Activated T-cell treated with anti-CD3 and anti-CD28 coated beads for 48 hours (primary cell): Measurements from ENCODE around the gene CD164.
"Not testable (repeated sequence)": the region's sequence is repeated elsewhere in the genome, so short reads cannot be mapped to it uniquely, and the experiment has no call there.

Experiments used
- DNase-seq: peaks from one replicate; pipeline ENCODE4 v3.0.0-alpha.2; 2020; ENCODE audit warnings: low read depth

Gene CD164

DNA sequence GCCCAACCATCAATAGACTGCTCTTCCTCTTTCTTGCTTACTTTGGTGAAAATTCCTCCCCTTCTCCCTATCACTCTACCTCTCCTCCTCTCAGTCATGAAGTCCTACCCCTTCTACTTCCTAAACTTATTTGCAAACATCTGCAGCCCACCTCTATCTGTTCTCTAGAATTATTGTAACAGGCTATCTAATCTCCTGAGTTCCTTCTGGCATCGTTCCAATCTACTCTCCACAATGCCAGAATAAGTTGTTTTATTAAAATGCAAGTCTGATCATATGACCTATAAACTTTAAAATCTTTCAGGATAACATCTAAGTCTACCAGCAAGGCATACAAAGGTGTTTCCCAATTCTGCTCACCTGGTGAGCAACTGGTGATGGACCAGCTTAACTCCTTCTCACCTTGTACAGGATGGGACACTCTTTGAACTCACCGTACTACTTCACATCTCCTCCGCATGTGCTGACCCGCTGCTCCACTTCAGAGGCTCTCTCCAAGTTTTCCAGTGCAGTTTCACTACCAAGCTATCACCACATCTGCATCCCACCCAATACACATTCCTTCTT is 7.9 kb downstream of the CD164 start:
- DNase-seq, result no peak

GRCh38 chr6:109373762-109374161 is 8.5 kb downstream of the CD164 start:
- peak; percentile 45 for DNase-seq

DNA sequence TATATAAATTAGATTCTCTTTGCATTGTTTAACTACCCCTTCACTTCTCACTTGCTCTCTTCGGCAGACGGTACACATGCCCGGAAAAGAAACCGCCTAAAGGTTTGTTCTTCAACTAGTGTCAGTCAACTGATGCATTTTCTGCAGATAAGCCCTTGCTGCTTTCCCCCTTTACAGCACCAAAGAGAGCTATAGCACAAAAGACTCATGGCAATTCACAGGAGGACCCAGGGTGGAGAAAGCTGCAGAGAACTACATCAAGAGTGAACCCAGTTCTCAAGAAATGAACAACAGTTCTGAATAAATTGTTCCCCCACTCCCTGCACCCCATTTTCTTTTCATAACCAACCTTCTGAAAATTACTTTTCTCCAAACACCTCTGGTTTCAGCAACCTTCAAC is 8.9 kb downstream of the CD164 start:
- no peak for DNase-seq

GRCh38 chr6:109372130-109372529 is 10.1 kb downstream of the CD164 start:
- DNase-seq, result no peak

- DNase-seq, result no peak
Measured at GRCh38 chr6:109370792-109371191, 11.5 kb downstream of the CD164 start.

DNA sequence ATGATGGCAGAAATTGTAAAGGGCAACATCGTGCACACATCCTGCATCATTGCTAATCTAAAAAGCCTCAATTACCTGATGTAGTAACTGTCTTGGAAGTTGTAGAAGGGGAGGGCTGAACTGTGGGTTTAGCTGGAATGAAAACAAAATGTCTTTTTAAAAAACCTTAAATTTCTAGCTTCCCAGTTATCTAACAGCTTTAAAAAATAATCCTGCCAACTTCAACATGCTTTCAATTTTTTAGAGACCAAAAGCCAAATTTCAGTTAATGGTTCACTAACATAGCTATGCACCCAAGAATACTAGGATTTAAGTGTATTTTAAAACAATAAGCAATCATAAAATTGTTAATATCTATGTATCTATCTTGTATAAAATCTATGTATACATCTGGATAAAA is 11.9 kb downstream of the CD164 start:
- no peak for DNase-seq

- no peak for DNase-seq
Measured at GRCh38 chr6:109369728-109370127, 12.5 kb downstream of the CD164 start.

DNA sequence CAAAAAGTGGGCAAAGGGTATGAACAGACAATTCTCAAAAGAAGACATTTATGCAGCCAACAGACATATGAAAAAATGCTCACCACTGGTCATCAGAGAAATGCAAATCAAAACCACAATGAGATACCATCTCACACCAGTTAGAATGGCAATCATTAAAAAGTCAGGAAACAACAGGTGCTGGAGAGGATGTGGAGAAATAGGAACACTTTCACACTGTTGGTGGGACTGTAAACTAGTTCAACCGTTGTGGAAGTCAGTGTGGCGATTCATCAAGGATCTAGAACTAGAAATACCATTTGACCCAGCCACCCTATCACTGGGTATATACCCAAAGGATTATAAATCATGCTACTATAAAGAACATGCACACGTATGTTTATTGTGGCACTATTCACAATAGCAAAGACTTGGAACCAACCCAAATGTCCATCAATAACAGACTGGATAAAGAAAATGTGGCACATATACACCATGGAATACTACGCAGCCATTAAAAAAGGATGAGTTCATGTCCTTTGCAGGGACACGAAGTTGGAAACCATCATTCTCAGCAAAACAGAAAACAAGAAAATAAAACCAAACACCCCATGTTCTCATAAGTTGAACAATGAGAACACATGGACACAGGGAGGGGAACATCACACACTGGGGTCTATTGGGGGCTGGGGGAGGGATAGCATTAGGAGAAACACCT is 17.7 kb downstream of the CD164 start:
- not testable (repeated sequence) for DNase-seq

DNA sequence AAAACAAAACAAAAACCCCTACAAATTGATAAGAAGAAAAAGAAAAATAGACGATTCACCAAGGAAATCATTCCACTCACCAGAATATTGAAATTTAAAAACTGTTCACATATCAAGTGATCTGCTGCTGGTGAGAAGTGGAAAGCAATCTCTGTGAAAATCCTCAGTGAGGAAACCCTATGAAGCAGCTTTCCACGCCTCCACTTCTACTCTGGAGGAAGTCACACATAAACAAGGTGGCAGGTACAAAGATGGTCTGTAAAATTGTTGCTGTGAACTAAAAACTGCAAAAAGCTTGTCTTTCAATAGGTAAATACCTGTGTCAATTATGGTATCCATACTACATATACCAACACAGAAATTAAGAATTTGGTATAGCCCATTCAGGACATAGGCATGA is 18.5 kb downstream of the CD164 start:
- no peak for DNase-seq

- no peak for DNase-seq
Measured at GRCh38 chr6:109362102-109362884, 20.0 kb downstream of the CD164 start.

- no peak for DNase-seq
Measured at GRCh38 chr6:109360791-109361190, 21.5 kb downstream of the CD164 start.

- no peak for DNase-seq
Measured at GRCh38 chr6:109360281-109360680, 22.0 kb downstream of the CD164 start.

- no peak for DNase-seq
Measured at GRCh38 chr6:109359248-109359647, 23.0 kb downstream of the CD164 start.

DNA sequence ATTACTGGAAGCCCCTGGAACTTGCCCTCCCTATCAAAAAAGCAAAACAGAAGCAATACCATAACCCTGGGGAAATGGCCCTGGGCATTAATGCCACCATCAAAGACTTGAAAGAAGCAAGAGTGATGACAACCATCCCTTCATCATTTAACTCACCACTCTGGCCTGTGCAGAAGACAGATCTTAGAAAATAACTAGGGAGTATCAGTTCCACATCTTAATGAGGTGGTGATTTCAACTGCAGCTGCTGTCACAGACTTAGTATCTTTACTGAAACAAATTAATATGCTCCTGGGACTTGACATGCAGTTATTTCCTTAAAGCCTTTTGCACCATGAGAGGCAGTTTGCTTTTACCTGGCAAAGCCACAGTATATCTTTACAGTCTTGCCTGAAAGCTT is 24.1 kb downstream of the CD164 start:
- DNase-seq, result no peak

- no peak for DNase-seq
Measured at GRCh38 chr6:109356237-109356636, 26.0 kb downstream of the CD164 start.

- DNase-seq, result no peak
Measured at GRCh38 chr6:109351231-109352130, 30.8 kb downstream of the CD164 start.

DNA sequence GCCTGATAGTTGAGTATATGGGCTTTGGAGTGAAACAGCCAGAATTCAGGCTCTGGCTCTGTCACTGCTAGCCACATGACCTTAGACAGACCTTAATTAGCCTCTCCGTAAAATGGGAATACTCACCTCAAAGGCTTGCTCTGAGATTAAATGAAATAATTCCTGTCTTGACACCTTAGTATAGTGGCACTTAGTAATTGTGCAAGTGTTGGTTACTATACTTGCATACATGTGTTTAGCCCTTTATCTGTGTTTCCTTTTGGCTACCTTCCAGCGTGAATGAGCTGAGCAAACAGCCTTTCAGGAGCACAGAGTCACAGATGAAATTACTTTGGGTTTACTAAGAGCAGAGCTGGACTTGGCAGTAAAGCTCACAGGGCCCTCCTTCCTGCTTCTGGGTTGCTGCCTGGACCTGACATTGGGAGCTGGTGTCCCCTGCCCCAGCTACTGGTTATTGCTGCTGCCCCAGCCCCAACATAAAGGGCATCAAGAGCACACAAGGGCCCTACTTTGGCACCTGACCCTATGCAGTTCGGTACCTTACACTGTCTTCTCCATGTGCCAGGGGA is 32.8 kb downstream of the CD164 start:
- no peak for DNase-seq

DNA sequence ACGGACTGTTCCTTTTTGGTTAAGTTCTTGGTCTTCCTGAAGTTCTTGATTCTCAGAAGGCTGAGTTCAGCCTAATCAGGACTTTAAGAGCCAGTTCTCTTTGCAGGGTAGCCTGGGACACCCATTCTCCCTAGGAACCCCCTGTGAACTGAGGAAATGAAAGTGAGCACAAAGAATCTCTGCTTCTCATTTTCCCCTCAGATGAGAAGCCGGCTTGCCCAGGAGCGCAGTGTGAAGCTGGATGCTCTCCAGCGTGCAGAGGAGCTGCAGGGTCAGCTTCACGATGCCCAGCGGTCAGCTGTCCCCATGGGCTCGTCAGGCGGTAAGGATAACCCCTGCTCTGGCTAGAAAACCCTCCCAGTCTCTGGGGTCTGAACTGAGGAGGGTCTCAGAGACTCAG is 34.0 kb downstream of the CD164 start:
- no peak for DNase-seq

DNA sequence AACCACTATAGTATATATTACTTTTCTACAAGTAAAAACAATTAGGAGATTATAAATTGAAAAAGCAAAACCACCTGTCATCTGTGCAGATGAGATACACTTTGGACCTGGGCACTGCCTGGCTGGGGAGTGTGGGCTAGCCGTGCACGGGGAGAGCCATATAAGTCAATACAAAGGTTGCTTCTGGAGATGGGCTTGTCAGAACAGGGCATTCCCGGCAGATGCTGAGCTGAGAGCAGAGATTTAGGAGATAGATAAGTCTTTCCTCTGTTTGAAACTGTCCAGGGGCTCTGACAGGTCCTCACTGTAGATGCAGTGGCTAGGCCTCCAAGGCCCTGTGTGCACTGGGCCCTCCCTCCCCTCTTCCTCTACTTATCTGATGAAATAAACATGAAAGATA is 34.5 kb downstream of the CD164 start:
- no peak for DNase-seq

- no peak for DNase-seq
Measured at GRCh38 chr6:109345986-109346385, 36.3 kb downstream of the CD164 start.

DNA sequence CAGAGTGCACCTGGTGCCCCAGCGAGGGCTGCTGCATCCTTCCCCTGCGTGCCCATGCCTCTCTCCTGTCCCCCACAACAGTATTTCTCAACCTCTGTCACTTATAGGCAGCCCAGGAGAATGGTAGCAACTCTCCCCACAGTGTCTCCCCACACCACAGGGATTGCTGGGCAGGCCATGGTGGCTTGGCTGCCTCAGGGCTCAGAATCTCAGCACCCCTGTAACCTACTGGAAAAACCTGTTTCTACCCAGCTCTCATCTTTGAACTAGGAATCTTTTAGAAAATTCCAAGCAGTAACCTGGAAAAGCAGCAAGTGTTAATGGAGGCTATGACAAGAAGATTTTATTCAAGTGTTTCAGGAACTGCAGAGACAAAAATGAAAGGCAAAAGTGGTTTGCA is 38.0 kb downstream of the CD164 start:
- DNase-seq, result no peak

DNA sequence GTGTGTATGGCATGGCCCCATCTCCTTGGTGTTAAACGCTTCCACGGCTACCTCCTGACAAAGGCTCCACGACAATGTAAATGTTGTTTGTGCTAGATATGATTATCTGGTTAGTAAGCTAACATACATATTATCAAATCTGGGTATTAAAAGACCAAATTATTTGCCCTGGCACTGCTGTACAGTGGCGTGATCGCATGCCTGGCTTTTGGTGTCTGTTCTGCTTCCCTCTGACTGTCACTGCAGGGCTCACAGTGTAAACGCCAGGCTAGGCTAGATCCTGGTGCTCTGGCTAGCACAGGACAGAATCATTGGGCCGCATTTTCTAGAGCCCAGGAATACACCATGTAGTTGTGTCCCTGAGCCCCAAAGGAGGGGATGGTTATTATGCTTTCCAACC is 38.7 kb downstream of the CD164 start:
- DNase-seq, result no peak
